Activated naive CD8-positive, alpha-beta T cell treated with anti-CD3 and anti-CD28 coated beads, Interleukin-2, amount 10 ng/mL, durations not matched to agents 7 days and 5 days (primary cell): ENCODE measurements around the gene RNF17. TPM values are rescaled to one million over a fixed set of nuclear protein-coding genes. Genes with fewer than 3 reads are reported as not detected.

Experiments
- ATAC-seq: fragments of 150-1000 bp; cut with Tn5 transposase; one replicate; pipeline ENCODE4 v1.10.0; 2021; ENCODE audit warnings: low read depth, moderate library complexity
- POLR2A ChIA-PET: fragments of 350-600 bp; sonication (Branson Sonifier 250); formaldehyde crosslinking; loops from one replicate; lab custom pipeline; 2021; ENCODE audit warnings: antibody characterized with exemption; lab: Charles Lee
- DNase-seq: peaks from one replicate; pipeline ENCODE4 v3.0.0; 2021
- H3K27ac Mint-ChIP-seq: one replicate; pipeline ENCODE4 v1.8.0; 2022; ENCODE audit warnings: mild to moderate bottlenecking, mixed read lengths
- H3K27me3 Mint-ChIP-seq: one replicate; pipeline ENCODE4 v1.8.0; 2022; ENCODE audit warnings: mild to moderate bottlenecking, moderate library complexity, mixed read lengths
- H3K36me3 Mint-ChIP-seq: one replicate; pipeline ENCODE4 v1.8.0; 2021; ENCODE audit warnings: mild to moderate bottlenecking, mixed read lengths
- H3K4me1 Mint-ChIP-seq: one replicate; pipeline ENCODE4 v1.8.0; 2021; ENCODE audit warnings: mixed read lengths
- H3K4me3 Mint-ChIP-seq: one replicate; pipeline ENCODE4 v1.8.0; 2022; ENCODE audit warnings: mild to moderate bottlenecking, moderate library complexity, mixed read lengths
- H3K9me3 Mint-ChIP-seq: one replicate; pipeline ENCODE4 v1.8.0; 2021; ENCODE audit warnings: mixed read lengths
- total RNA-seq, 2 experiments: library from RNA; stranded (reverse); gene quantifications; one replicate each; pipeline ENCODE4 v1.2.3, GENCODE V29; 2021

The RNF17 gene
- total RNA-seq, 2 experiments from 2014 or later = not detected

GRCh38 chr13:24900507-24900906 is 136.5 kb downstream of the RNF17 start:
- POLR2A ChIA-PET = no interaction called here
- H3K4me3 Mint-ChIP-seq = no peak overlapping the region
- H3K27me3 Mint-ChIP-seq = no peaks in the 10 kb centered on the region
- H3K4me1 Mint-ChIP-seq = no peaks in the 10 kb centered on the region
- DNase-seq = no peak
- H3K9me3 Mint-ChIP-seq = no peaks in the 10 kb centered on the region
- H3K36me3 Mint-ChIP-seq = peaks cover 22% of the 10 kb centered on the region
- no peak overlapping the region for H3K27ac Mint-ChIP-seq
- ATAC-seq = no peak

GRCh38 chr13:24905242-24905641 is 141.3 kb downstream of the RNF17 start:
- DNase-seq (no peak), ATAC-seq (no peak)
- Mint-ChIP-seq H3K27me3 (no peaks in the 10 kb centered on the region), H3K36me3 (peaks cover 36% of the 10 kb centered on the region), H3K4me1 (peaks cover 2% of the 10 kb centered on the region), H3K27ac (no peak overlapping the region), H3K4me3 (no peak overlapping the region), H3K9me3 (no peaks in the 10 kb centered on the region)
- POLR2A ChIA-PET = no interaction called here

- H3K9me3 Mint-ChIP-seq = no peaks in the 10 kb centered on the region
- no peak overlapping the region for H3K4me3 Mint-ChIP-seq
- POLR2A ChIA-PET = interaction anchor here (0.9 kb wide), 1 partner anchor 97 kb away, joined by 3 read pairs; no protein-coding TSS in a partner anchor
- peaks cover 42% of the 10 kb centered on the region for H3K36me3 Mint-ChIP-seq
- ATAC-seq (no peak), DNase-seq (no peak)
- H3K27me3 Mint-ChIP-seq = no peaks in the 10 kb centered on the region
- H3K27ac Mint-ChIP-seq = no peak overlapping the region
- peaks cover 2% of the 10 kb centered on the region for H3K4me1 Mint-ChIP-seq
Measured at GRCh38 chr13:24906268-24906667, 142.3 kb downstream of the RNF17 start.

- H3K27me3 Mint-ChIP-seq = no peaks in the 10 kb centered on the region
- POLR2A ChIA-PET = no interaction called here
- H3K4me1 Mint-ChIP-seq = peaks cover 4% of the 10 kb centered on the region
- no peak overlapping the region for H3K4me3 Mint-ChIP-seq
- H3K9me3 Mint-ChIP-seq = no peaks in the 10 kb centered on the region
- peaks cover 30% of the 10 kb centered on the region for H3K36me3 Mint-ChIP-seq
- no peak for ATAC-seq
- H3K27ac Mint-ChIP-seq = no peak overlapping the region
- no peak for DNase-seq
Measured at GRCh38 chr13:24910502-24911132, 146.6 kb downstream of the RNF17 start.

- H3K36me3 Mint-ChIP-seq = peaks cover 25% of the 10 kb centered on the region
- H3K27me3 Mint-ChIP-seq = no peaks in the 10 kb centered on the region
- no peak overlapping the region for H3K27ac Mint-ChIP-seq
- peaks cover 7% of the 10 kb centered on the region for H3K4me1 Mint-ChIP-seq
- POLR2A ChIA-PET = no interaction called here
- no peak for ATAC-seq
- no peak overlapping the region for H3K4me3 Mint-ChIP-seq
- H3K9me3 Mint-ChIP-seq = no peaks in the 10 kb centered on the region
- DNase-seq = no peak
Measured at GRCh38 chr13:24911133-24911908, 147.4 kb downstream of the RNF17 start.

GRCh38 chr13:24916464-24916863 is 152.5 kb downstream of the RNF17 start:
- DNase-seq (no peak), ATAC-seq (no peak)
- H3K9me3 Mint-ChIP-seq = no peaks in the 10 kb centered on the region
- POLR2A ChIA-PET = no interaction called here
- peaks cover 2% of the 10 kb centered on the region for H3K36me3 Mint-ChIP-seq
- H3K27ac Mint-ChIP-seq = no peak overlapping the region
- H3K4me1 Mint-ChIP-seq = peaks cover 14% of the 10 kb centered on the region
- no peak overlapping the region for H3K4me3 Mint-ChIP-seq
- no peaks in the 10 kb centered on the region for H3K27me3 Mint-ChIP-seq

- Mint-ChIP-seq H3K9me3 (no peaks in the 10 kb centered on the region), H3K36me3 (peaks cover 2% of the 10 kb centered on the region), H3K4me3 (peak overlapping the region; percentile 63), H3K27ac (no peak overlapping the region), H3K4me1 (peaks cover 13% of the 10 kb centered on the region), H3K27me3 (no peaks in the 10 kb centered on the region)
- DNase-seq (no peak), ATAC-seq (no peak)
- POLR2A ChIA-PET = no interaction called here
Measured at GRCh38 chr13:24921003-24921402, 157.0 kb downstream of the RNF17 start.

- peaks cover 2% of the 10 kb centered on the region for H3K36me3 Mint-ChIP-seq
- POLR2A ChIA-PET = no interaction called here
- DNase-seq (no peak), ATAC-seq (no peak)
- H3K27me3 Mint-ChIP-seq = no peaks in the 10 kb centered on the region
- no peaks in the 10 kb centered on the region for H3K9me3 Mint-ChIP-seq
- H3K4me3 Mint-ChIP-seq = peak overlapping the region; percentile 92
- H3K4me1 Mint-ChIP-seq = peaks cover 12% of the 10 kb centered on the region
- peak overlapping the region; percentile 96 for H3K27ac Mint-ChIP-seq
Measured at GRCh38 chr13:24921881-24922280, 157.9 kb downstream of the RNF17 start.

GRCh38 chr13:24922387-24922744 is 158.4 kb downstream of the RNF17 start:
- ATAC-seq = peak; percentile 32
- Mint-ChIP-seq H3K27ac (peak overlapping the region; percentile 96), H3K4me3 (peak overlapping the region; percentile 92), H3K27me3 (no peaks in the 10 kb centered on the region), H3K9me3 (no peaks in the 10 kb centered on the region), H3K4me1 (peaks cover 12% of the 10 kb centered on the region), H3K36me3 (peaks cover 2% of the 10 kb centered on the region)
- POLR2A ChIA-PET = interaction anchor here (1.0 kb wide), 1 partner anchor 13 kb away, joined by 3 read pairs; no protein-coding TSS in a partner anchor
- DNase-seq = no peak

- POLR2A ChIA-PET = interaction anchor here (1.0 kb wide), 1 partner anchor 14 kb away, joined by 3 read pairs; no protein-coding TSS in a partner anchor
- Mint-ChIP-seq H3K36me3 (peaks cover 2% of the 10 kb centered on the region), H3K27ac (peak overlapping the region; percentile 96), H3K9me3 (no peaks in the 10 kb centered on the region), H3K4me1 (peaks cover 12% of the 10 kb centered on the region), H3K4me3 (peak overlapping the region; percentile 92), H3K27me3 (no peaks in the 10 kb centered on the region)
- ATAC-seq (peak; percentile 99), DNase-seq (peak; percentile 92)
Measured at GRCh38 chr13:24922745-24923591, 159.0 kb downstream of the RNF17 start.

GRCh38 chr13:24925318-24926231 is 161.6 kb downstream of the RNF17 start:
- Mint-ChIP-seq H3K9me3 (no peaks in the 10 kb centered on the region), H3K27me3 (peaks cover 20% of the 10 kb centered on the region), H3K4me1 (peaks cover 8% of the 10 kb centered on the region), H3K4me3 (no peak overlapping the region), H3K36me3 (peaks cover 2% of the 10 kb centered on the region), H3K27ac (no peak overlapping the region)
- ATAC-seq (no peak), DNase-seq (no peak)
- POLR2A ChIA-PET = no interaction called here

- Mint-ChIP-seq H3K4me1 (peaks cover 3% of the 10 kb centered on the region), H3K36me3 (no peaks in the 10 kb centered on the region), H3K9me3 (no peaks in the 10 kb centered on the region), H3K4me3 (no peak overlapping the region), H3K27ac (no peak overlapping the region), H3K27me3 (peaks cover 44% of the 10 kb centered on the region)
- DNase-seq (no peak), ATAC-seq (no peak)
- POLR2A ChIA-PET = no interaction called here
Measured at GRCh38 chr13:24927810-24928404, 163.9 kb downstream of the RNF17 start.
